Measurements from ENCODE around the gene POLR3E. TPM values are rescaled to one million over a fixed set of nuclear protein-coding genes. Genes with fewer than 3 reads are reported as not detected.

POLR3E gene, protein sequence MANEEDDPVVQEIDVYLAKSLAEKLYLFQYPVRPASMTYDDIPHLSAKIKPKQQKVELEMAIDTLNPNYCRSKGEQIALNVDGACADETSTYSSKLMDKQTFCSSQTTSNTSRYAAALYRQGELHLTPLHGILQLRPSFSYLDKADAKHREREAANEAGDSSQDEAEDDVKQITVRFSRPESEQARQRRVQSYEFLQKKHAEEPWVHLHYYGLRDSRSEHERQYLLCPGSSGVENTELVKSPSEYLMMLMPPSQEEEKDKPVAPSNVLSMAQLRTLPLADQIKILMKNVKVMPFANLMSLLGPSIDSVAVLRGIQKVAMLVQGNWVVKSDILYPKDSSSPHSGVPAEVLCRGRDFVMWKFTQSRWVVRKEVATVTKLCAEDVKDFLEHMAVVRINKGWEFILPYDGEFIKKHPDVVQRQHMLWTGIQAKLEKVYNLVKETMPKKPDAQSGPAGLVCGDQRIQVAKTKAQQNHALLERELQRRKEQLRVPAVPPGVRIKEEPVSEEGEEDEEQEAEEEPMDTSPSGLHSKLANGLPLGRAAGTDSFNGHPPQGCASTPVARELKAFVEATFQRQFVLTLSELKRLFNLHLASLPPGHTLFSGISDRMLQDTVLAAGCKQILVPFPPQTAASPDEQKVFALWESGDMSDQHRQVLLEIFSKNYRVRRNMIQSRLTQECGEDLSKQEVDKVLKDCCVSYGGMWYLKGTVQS
- total RNA-seq, result 100 to 1,000 TPM; 103 to 116 TPM
- 14.9 TPM for polyA plus RNA-seq

DNA sequence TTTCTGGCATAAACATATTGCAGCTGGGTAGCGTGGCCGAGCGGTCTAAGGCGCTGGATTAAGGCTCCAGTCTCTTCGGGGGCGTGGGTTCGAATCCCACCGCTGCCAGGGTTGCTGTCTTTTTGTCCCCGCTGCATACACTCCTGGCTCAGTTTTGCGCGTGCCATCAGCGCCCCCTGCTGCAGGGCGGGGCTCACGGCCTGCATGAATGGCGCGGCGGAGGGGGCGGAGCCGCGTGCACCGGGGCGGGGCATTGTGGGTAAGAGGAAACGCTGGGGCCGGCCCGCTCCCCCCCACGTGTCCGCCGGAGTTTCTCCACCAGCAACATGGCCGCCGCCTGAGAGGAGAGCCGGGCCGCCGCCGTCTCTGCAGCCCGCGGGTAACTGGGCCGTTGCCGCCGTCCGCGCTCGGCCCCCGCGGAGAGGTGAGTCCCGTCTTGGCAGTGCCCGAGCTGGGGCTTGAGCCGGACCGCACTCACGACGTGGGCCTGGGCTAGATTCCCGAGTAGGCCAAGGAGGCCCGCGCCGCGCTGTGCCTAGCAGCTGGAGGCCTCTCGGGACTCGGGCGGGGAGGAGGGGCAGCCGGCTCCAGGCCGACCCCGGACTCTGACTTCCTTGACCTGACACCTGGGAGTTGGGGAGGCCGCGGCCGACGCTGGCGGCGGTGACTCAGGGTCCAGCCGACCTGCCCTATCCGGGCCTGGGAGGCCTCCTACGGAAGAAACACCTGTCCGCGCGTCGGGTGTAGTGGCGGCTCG is at the start of gene POLR3E:
Gene POLR3E (plus strand): TSS at position 296 of the 757 bp plus-strand sequence. CDS start 5,560 bp downstream, outside the sequence.
- Mint-ChIP-seq H3K4me1 (peaks cover 41 to 53% (median 52%) of the 10 kb centered on the region in 3 donors), H3K36me3 (peaks cover 0 to 34% (median 0%) of the 10 kb centered on the region in 3 donors)
- CTCF ChIA-PET, result interaction anchor here (0.7 to 5.0 kb wide), 20 partner anchors 11 to 346 kb away, joined by 3 to 43 read pairs (median 5); partner anchors contain the start of genes EEF2K, MOSMO, PDZD9 and UQCRC2

DNA sequence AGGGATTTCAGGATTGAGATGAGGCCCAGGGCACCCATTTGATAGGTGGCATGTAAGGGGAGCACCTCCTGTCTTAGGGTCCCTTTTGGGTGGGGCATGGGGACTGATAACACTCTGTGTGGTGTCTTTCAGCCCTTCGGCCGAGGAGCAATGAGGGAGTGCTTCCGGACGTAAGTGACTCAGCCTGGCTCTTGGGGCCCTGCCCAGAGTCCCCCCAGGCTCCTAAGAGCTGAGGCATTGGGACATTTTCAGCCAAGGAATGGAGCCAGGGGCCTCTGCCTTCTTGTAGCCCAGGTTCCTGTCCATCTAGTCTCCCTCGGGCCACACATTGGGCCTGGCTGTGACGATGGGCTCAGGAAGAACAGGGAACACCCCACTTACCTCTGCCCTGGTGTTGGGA is 46.7 kb upstream of the POLR3E start:
- Mint-ChIP-seq H3K27ac (peak overlapping the region in 2 of 8 donors; percentile 32 to 54), H3K36me3 (peaks cover 9 to 69% (median 22%) of the 10 kb centered on the region in 3 donors), H3K27me3 (no peaks in the 10 kb centered on the region), H3K4me1 (peaks cover 9 to 14% (median 11%) of the 10 kb centered on the region in 3 donors), H3K9me3 (no peaks in the 10 kb centered on the region), H3K4me3 (no peak overlapping the region)
- H3K36me3 ChIP-seq (ENCODE audit: insufficient read depth, low read length), result peaks cover 15% of the 10 kb centered on the region
- ChIA-PET CTCF (interaction anchor here (1.8 kb wide), 1 partner anchor 9 kb away, joined by 4 read pairs; no protein-coding TSS in a partner anchor), POLR2A (no interaction called here)
- no peaks in the 10 kb centered on the region for H3K4me1 ChIP-seq (ENCODE audit: insufficient read depth, low read length)
- no peaks in the 10 kb centered on the region for H3K9me3 ChIP-seq (ENCODE audit: low read length)
- no peak overlapping the region for H3K27ac ChIP-seq (ENCODE audit: low read depth, low read length)
- H3K4me3 ChIP-seq (ENCODE audit: low read length), result no peak overlapping the region
- no peaks in the 10 kb centered on the region for H3K27me3 ChIP-seq (ENCODE audit: insufficient read depth, low read length, poor library complexity, severe bottlenecking)
- DNase-seq, result no peak

More for the DNA sequence above, at the start of gene POLR3E:
- Histone ChIP-seq H3K9me3 (ENCODE audit: low read length) (no peaks in the 10 kb centered on the region), H3K36me3 (ENCODE audit: insufficient read depth, low read length) (peaks cover 7% of the 10 kb centered on the region), H3K27me3 (ENCODE audit: insufficient read depth, low read length, poor library complexity, severe bottlenecking) (no peaks in the 10 kb centered on the region), H3K4me1 (ENCODE audit: insufficient read depth, low read length) (peaks cover 36% of the 10 kb centered on the region), H3K27ac (ENCODE audit: low read depth, low read length) (peak within 1 kb of the TSS; percentile 96), H3K4me3 (ENCODE audit: low read length) (peak within 1 kb of the TSS; percentile 81)
- POLR2A ChIA-PET, result interaction anchor here (1.1 to 1.9 kb wide), 4 partner anchors 91 to 219 kb away, joined by 3 to 9 read pairs (median 6); partner anchors contain the start of gene EEF2K
- peak; percentile 100 for DNase-seq
- peak within 1 kb of the TSS; percentile 88 to 97 (median 96) for H3K4me3 Mint-ChIP-seq
- H3K27me3 Mint-ChIP-seq, result peaks cover 0 to 19% of the 10 kb centered on the region in 2 donors
- H3K27ac Mint-ChIP-seq, result peak within 1 kb of the TSS; percentile 98 to 100 (median 99)
- peaks cover 0 to 5% (median 0%) of the 10 kb centered on the region in 5 donors for H3K9me3 Mint-ChIP-seq

DNA sequence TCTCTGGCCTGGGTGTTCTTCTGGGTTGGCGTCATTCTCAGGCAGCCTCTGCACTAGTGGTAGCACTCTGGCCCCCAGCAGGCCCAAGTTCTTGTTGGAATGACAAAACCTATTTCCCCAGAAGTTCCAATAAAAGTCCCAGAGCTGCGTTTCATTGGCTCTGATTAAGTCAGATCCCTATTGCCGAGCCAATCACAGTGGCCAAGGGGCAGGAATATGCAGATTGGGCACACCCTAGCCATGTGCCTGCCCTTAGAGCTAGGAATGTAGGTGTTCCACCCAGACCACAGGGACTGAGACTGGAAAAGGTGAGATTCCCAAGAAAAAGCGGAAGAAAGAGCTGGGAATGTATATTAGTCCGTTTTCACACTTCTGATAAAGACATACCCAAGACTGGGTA is 44.9 kb upstream of the POLR3E start:
- no peaks in the 10 kb centered on the region for H3K27me3 ChIP-seq (ENCODE audit: insufficient read depth, low read length, poor library complexity, severe bottlenecking)
- CTCF ChIA-PET, result interaction anchor here (1.3 to 1.5 kb wide), 2 partner anchors 36 to 45 kb away, joined by 4 read pairs; partner anchors contain the start of gene POLR3E
- no peaks in the 10 kb centered on the region for H3K27me3 Mint-ChIP-seq
- H3K36me3 ChIP-seq (ENCODE audit: insufficient read depth, low read length), result peaks cover 19% of the 10 kb centered on the region
- peak overlapping the region in 2 of 8 donors; percentile 56 to 77 for H3K27ac Mint-ChIP-seq
- H3K4me3 ChIP-seq (ENCODE audit: low read length), result no peak overlapping the region
- no peak overlapping the region for H3K27ac ChIP-seq (ENCODE audit: low read depth, low read length)
- H3K9me3 ChIP-seq (ENCODE audit: low read length), result no peaks in the 10 kb centered on the region
- H3K4me1 ChIP-seq (ENCODE audit: insufficient read depth, low read length), result no peaks in the 10 kb centered on the region
- H3K4me1 Mint-ChIP-seq, result peaks cover 9 to 14% (median 11%) of the 10 kb centered on the region in 3 donors
- no peak overlapping the region for H3K4me3 Mint-ChIP-seq
- H3K36me3 Mint-ChIP-seq, result peaks cover 9 to 70% (median 22%) of the 10 kb centered on the region in 3 donors
- no peaks in the 10 kb centered on the region for H3K9me3 Mint-ChIP-seq
- POLR2A ChIA-PET, result no interaction called here
- DNase-seq, result no peak

DNA sequence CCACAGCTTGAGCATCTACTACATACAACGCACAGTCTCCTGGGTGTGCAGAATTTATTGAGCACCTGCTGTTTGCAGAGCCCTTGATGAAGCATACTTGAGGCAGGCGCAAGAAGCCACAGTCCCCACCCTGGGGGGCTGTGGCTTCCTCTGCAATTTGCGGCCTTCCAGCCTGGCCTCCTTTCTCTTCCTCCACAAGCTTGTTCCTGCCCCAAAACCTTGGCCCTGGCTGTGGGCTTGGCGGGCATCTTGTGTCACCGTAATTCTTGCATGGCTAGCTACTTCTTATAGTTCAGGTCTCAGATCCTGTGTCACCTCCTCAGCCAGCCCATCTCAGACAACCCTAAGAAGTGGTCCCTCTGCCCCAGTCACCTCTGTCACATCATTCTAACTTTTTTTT is 43.9 kb upstream of the POLR3E start:
- no peak for DNase-seq
- Mint-ChIP-seq H3K4me1 (peaks cover 6 to 14% (median 11%) of the 10 kb centered on the region in 3 donors), H3K27me3 (no peaks in the 10 kb centered on the region), H3K36me3 (peaks cover 9 to 74% (median 19%) of the 10 kb centered on the region in 3 donors), H3K27ac (peak overlapping the region in 6 of 8 donors; percentile 14 to 92 (median 85)), H3K9me3 (no peaks in the 10 kb centered on the region), H3K4me3 (peak overlapping the region in 3 of 7 donors; percentile 59 to 70 (median 61))
- POLR2A ChIA-PET, result no interaction called here
- H3K27me3 ChIP-seq (ENCODE audit: insufficient read depth, low read length, poor library complexity, severe bottlenecking), result no peaks in the 10 kb centered on the region
- no peaks in the 10 kb centered on the region for H3K4me1 ChIP-seq (ENCODE audit: insufficient read depth, low read length)
- CTCF ChIA-PET, result interaction anchor here (1.5 kb wide), 1 partner anchor 37 kb away, joined by 4 read pairs; no protein-coding TSS in a partner anchor
- H3K4me3 ChIP-seq (ENCODE audit: low read length), result no peak overlapping the region
- peaks cover 28% of the 10 kb centered on the region for H3K36me3 ChIP-seq (ENCODE audit: insufficient read depth, low read length)
- H3K27ac ChIP-seq (ENCODE audit: low read depth, low read length), result no peak overlapping the region
- H3K9me3 ChIP-seq (ENCODE audit: low read length), result no peaks in the 10 kb centered on the region

DNA sequence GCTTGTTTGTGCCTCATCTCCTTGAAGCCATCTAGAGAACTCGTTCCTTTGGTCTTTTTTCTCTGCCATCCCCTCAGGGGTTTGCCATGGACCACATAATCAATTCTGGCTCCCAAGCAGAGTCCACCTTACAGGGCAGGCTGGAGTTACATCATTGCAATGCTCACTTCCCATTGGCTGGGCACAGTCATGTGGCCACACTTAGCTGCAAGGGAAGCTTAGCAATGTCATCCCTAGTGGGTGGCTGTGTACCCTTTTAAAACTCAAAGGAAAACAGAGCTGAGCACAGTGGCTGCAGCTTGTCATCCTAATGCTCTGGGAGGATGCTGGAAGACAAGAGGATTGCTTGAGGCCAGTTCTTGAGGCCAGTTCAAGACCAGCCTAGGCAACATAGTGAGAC is 41.9 kb upstream of the POLR3E start:
- H3K9me3 ChIP-seq (ENCODE audit: low read length), result no peaks in the 10 kb centered on the region
- POLR2A ChIA-PET, result no interaction called here
- H3K4me1 Mint-ChIP-seq, result peaks cover 6 to 14% (median 11%) of the 10 kb centered on the region in 3 donors
- no peaks in the 10 kb centered on the region for H3K9me3 Mint-ChIP-seq
- no peak overlapping the region for H3K4me3 ChIP-seq (ENCODE audit: low read length)
- peaks cover 9 to 79% (median 21%) of the 10 kb centered on the region in 3 donors for H3K36me3 Mint-ChIP-seq
- no peak overlapping the region for H3K4me3 Mint-ChIP-seq
- peak overlapping the region in 2 of 8 donors; percentile 42 to 78 for H3K27ac Mint-ChIP-seq
- H3K4me1 ChIP-seq (ENCODE audit: insufficient read depth, low read length), result no peaks in the 10 kb centered on the region
- no peaks in the 10 kb centered on the region for H3K27me3 ChIP-seq (ENCODE audit: insufficient read depth, low read length, poor library complexity, severe bottlenecking)
- no peaks in the 10 kb centered on the region for H3K27me3 Mint-ChIP-seq
- H3K27ac ChIP-seq (ENCODE audit: low read depth, low read length), result no peak overlapping the region
- CTCF ChIA-PET, result no interaction called here
- H3K36me3 ChIP-seq (ENCODE audit: insufficient read depth, low read length), result peaks cover 35% of the 10 kb centered on the region
- DNase-seq, result no peak

DNA sequence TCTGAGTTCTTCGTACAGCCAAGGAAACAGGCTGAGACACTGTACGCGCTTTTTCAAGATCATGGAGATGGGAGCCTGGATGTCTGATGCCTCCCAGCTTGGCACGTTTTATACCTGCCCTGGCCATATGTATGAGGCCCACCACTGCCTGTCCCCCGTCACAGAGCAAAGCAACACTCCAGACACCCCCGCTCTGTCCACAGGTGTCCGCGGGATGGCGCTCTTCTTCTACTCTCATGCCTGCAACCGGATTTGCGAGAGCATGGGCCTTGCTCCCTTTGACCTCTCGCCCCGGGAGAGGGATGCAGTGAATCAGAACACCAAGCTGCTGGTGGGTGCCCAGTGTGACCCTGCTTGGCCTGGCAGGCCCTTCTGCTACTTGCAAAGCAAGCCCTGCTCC is 39.8 kb upstream of the POLR3E start:
- ChIA-PET CTCF (no interaction called here), POLR2A (no interaction called here)
- no peaks in the 10 kb centered on the region for H3K27me3 ChIP-seq (ENCODE audit: insufficient read depth, low read length, poor library complexity, severe bottlenecking)
- no peaks in the 10 kb centered on the region for H3K4me1 ChIP-seq (ENCODE audit: insufficient read depth, low read length)
- H3K36me3 Mint-ChIP-seq, result peaks cover 9 to 70% (median 24%) of the 10 kb centered on the region in 3 donors
- no peaks in the 10 kb centered on the region for H3K27me3 Mint-ChIP-seq
- H3K4me3 ChIP-seq (ENCODE audit: low read length), result no peak overlapping the region
- H3K27ac ChIP-seq (ENCODE audit: low read depth, low read length), result no peak overlapping the region
- H3K9me3 ChIP-seq (ENCODE audit: low read length), result no peaks in the 10 kb centered on the region
- H3K27ac Mint-ChIP-seq, result peak overlapping the region in 1 of 8 donors; percentile 36
- no peak for DNase-seq
- no peak overlapping the region for H3K4me3 Mint-ChIP-seq
- peaks cover 9 to 18% (median 17%) of the 10 kb centered on the region in 3 donors for H3K4me1 Mint-ChIP-seq
- H3K9me3 Mint-ChIP-seq, result no peaks in the 10 kb centered on the region
- H3K36me3 ChIP-seq (ENCODE audit: insufficient read depth, low read length), result peaks cover 36% of the 10 kb centered on the region

DNA sequence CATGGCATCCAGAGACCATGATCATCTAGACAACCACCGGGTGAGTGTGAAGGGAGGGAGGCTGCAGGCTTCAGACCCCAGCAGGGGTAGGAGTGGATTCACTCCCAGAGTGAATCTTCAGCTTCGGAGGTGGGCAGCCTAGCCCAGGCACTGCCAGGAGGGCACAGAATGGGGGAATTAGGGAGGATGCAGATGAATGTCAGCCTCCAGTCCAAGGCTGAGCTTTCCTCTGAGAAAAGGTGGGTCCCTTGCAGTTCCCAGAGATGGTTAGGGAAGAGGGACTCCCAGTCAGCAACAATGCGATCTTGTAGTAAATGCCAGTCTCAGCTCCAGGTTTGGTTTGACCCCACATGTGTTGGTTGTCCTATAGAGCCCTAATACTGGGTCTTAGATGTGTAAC is 36.7 kb upstream of the POLR3E start:
- Histone ChIP-seq H3K9me3 (ENCODE audit: low read length) (no peaks in the 10 kb centered on the region), H3K36me3 (ENCODE audit: insufficient read depth, low read length) (peaks cover 30% of the 10 kb centered on the region), H3K4me3 (ENCODE audit: low read length) (no peak overlapping the region), H3K4me1 (ENCODE audit: insufficient read depth, low read length) (peaks cover 7% of the 10 kb centered on the region), H3K27ac (ENCODE audit: low read depth, low read length) (no peak overlapping the region), H3K27me3 (ENCODE audit: insufficient read depth, low read length, poor library complexity, severe bottlenecking) (no peaks in the 10 kb centered on the region)
- H3K9me3 Mint-ChIP-seq, result no peaks in the 10 kb centered on the region
- H3K36me3 Mint-ChIP-seq, result peaks cover under 1 to 63% (median 16%) of the 10 kb centered on the region in 3 donors
- ChIA-PET POLR2A (no interaction called here), CTCF (interaction anchor here (1.0 kb wide), 1 partner anchor 36 kb away, joined by 4 read pairs; no protein-coding TSS in a partner anchor)
- H3K4me1 Mint-ChIP-seq, result peaks cover 8 to 24% (median 18%) of the 10 kb centered on the region in 3 donors
- no peak overlapping the region for H3K4me3 Mint-ChIP-seq
- peak overlapping the region in 2 of 8 donors; percentile 13 to 19 for H3K27ac Mint-ChIP-seq
- no peak for DNase-seq
- no peaks in the 10 kb centered on the region for H3K27me3 Mint-ChIP-seq
